Activated B cell treated with CpG ODN at 0.5 μM for 24 hours (primary cell): Measurements from ENCODE around the gene KCNC1. TPM values are rescaled to one million over a fixed set of nuclear protein-coding genes. Genes with fewer than 3 reads are reported as not detected.

Experiments
- ATAC-seq: fragments of 200-7000 bp; cut with Tn5 transposase; one replicate; pipeline ENCODE4 v1.10.0; 2021; ENCODE audit warnings: low read depth, mild to moderate bottlenecking, moderate library complexity
- CTCF ChIA-PET: fragments of 350-600 bp; sonication (Branson Sonifier 250); formaldehyde crosslinking; loops from one replicate; lab custom pipeline; 2021; ENCODE audit warnings: antibody characterized with exemption; lab: Charles Lee
- POLR2A ChIA-PET: fragments of 350-600 bp; sonication (Branson Sonifier 250); formaldehyde crosslinking; loops from one replicate; lab custom pipeline; 2021; ENCODE audit warnings: antibody characterized with exemption; lab: Charles Lee
- DNase-seq: peaks from one replicate; pipeline ENCODE4 v3.0.0; 2022
- H3K27ac Mint-ChIP-seq: one replicate; pipeline ENCODE4 v1.8.0; 2020; ENCODE audit warnings: mixed read lengths
- H3K27me3 Mint-ChIP-seq: one replicate; pipeline ENCODE4 v1.8.0; 2021; ENCODE audit warnings: mixed read lengths
- H3K36me3 Mint-ChIP-seq: one replicate; pipeline ENCODE4 v1.8.0; 2021; ENCODE audit warnings: low read depth, mixed read lengths
- H3K4me1 Mint-ChIP-seq: one replicate; pipeline ENCODE4 v1.8.0; 2021; ENCODE audit warnings: mixed read lengths
- H3K4me3 Mint-ChIP-seq: one replicate; pipeline ENCODE4 v1.8.0; 2020; ENCODE audit warnings: mild to moderate bottlenecking, mixed read lengths
- H3K9me3 Mint-ChIP-seq: one replicate; pipeline ENCODE4 v1.8.0; 2020; ENCODE audit warnings: mixed read lengths
- CTCF ChIP-seq: fragments of 200-600 bp; IDR thresholded peaks from one replicate; pipeline ENCODE4 v1.8.0; 2022; ENCODE audit warnings: antibody characterized with exemption, mild to moderate bottlenecking
- intact Hi-C: fragments of 100-400 bp; cut with micrococcal nuclease; formaldehyde crosslinking; loops from one replicate; pipeline ENCODE4 v1.15.1; 2024
- total RNA-seq: library from RNA; stranded (reverse); gene quantifications from 2 replicates; pipeline ENCODE4 v1.2.3, GENCODE V29; 2022

Gene KCNC1
- total RNA-seq, 1 donor from 2014 or later, result not detected

- TF ChIP-seq CTCF, result no peak
- Mint-ChIP-seq H3K9me3 (no peaks in the 10 kb centered on the region), H3K27me3 (no peaks in the 10 kb centered on the region), H3K36me3 (no peaks in the 10 kb centered on the region), H3K27ac (no peak overlapping the region), H3K4me1 (no peaks in the 10 kb centered on the region), H3K4me3 (no peak overlapping the region)
- ChIA-PET POLR2A (no interaction called here), CTCF (no interaction called here)
- DNase-seq, result no peak
- intact Hi-C loops, result no loop called here
- ATAC-seq, result no peak
Measured at GRCh38 chr11:17764446-17765218, 30.1 kb downstream of the KCNC1 start.

GRCh38 chr11:17765356-17766072 lies 30.9 kb downstream of the KCNC1 start:
- H3K9me3 Mint-ChIP-seq, result no peaks in the 10 kb centered on the region
- H3K4me1 Mint-ChIP-seq, result no peaks in the 10 kb centered on the region
- no peak for DNase-seq
- H3K27ac Mint-ChIP-seq, result no peak overlapping the region
- ChIA-PET CTCF (no interaction called here), POLR2A (no interaction called here)
- H3K27me3 Mint-ChIP-seq, result no peaks in the 10 kb centered on the region
- no peaks in the 10 kb centered on the region for H3K36me3 Mint-ChIP-seq
- no peak for ATAC-seq
- no peak for TF ChIP-seq CTCF
- intact Hi-C loops, result no loop called here
- no peak overlapping the region for H3K4me3 Mint-ChIP-seq

DNA sequence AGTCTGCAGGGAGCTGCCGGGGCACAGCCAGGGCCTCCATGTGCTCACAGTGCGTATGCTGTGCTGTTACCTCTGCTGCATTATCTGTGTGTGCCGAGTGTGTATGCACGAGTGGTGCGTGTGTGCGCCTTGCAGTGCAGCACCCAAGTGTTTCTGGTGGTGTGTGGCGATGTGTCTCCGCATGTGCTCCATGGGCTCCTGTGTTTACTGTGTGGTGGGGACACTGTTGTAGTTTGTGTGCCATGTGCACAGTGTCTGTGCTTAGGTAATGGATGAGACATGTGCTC lies 31.4 kb downstream of the KCNC1 start:
- H3K4me1 Mint-ChIP-seq, result no peaks in the 10 kb centered on the region
- H3K36me3 Mint-ChIP-seq, result no peaks in the 10 kb centered on the region

GRCh38 chr11:17766590-17766989 lies 32.0 kb downstream of the KCNC1 start:
- POLR2A ChIA-PET, result no interaction called here
- CTCF ChIA-PET, result no interaction called here
- no peaks in the 10 kb centered on the region for H3K36me3 Mint-ChIP-seq
- no peaks in the 10 kb centered on the region for H3K4me1 Mint-ChIP-seq
- no peaks in the 10 kb centered on the region for H3K27me3 Mint-ChIP-seq
- no peak overlapping the region for H3K27ac Mint-ChIP-seq
- no peaks in the 10 kb centered on the region for H3K9me3 Mint-ChIP-seq
- intact Hi-C loops, result no loop called here
- no peak for ATAC-seq
- no peak overlapping the region for H3K4me3 Mint-ChIP-seq
- no peak for TF ChIP-seq CTCF
- DNase-seq, result no peak

More for the DNA sequence above, 31.4 kb downstream of the KCNC1 start:
- ATAC-seq, result no peak
- H3K27ac Mint-ChIP-seq, result no peak overlapping the region
- ChIA-PET POLR2A (no interaction called here), CTCF (no interaction called here)
- no peak for TF ChIP-seq CTCF
- no peaks in the 10 kb centered on the region for H3K9me3 Mint-ChIP-seq
- H3K4me3 Mint-ChIP-seq, result no peak overlapping the region
- H3K27me3 Mint-ChIP-seq, result no peaks in the 10 kb centered on the region
- intact Hi-C loops, result no loop called here
- no peak for DNase-seq

DNA sequence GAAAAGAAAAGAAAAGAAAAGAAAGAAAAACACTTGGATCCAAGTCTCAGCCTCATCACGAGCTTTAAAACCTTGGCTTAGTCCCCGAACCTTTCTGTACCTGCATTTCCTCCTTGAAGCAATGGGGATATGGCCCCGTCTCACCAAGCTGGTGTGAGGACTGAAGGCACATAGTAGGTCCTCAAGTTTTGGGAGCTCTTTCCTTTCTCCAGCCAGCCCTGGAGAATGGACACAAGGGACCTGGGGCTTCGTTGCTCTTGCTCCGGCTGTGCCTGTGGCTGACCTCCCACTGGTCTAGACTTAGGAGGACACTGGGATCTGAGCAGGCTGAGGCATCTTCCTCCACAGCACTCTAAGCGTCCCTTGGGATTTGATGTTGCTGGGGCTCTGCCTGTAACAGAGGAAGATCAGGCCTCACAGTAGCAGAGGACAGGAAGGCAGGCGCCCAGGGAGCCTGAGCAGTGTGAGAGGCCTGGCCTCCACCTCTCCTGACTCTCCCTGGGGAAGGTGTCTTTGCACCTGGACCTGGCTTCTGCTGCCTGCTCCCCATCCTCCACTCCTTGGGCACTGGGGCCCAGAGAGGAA lies 32.8 kb downstream of the KCNC1 start:
- intact Hi-C loops, result no loop called here
- Mint-ChIP-seq H3K4me3 (no peak overlapping the region), H3K36me3 (no peaks in the 10 kb centered on the region), H3K4me1 (no peaks in the 10 kb centered on the region), H3K27ac (no peak overlapping the region), H3K9me3 (no peaks in the 10 kb centered on the region), H3K27me3 (no peaks in the 10 kb centered on the region)
- DNase-seq (no peak), ATAC-seq (no peak)
- TF ChIP-seq CTCF, result no peak
- POLR2A ChIA-PET, result no interaction called here
- CTCF ChIA-PET, result no interaction called here
